NCI-H2171 (cell line): ENCODE results near the gene TBC1D5.

ENCODE experiments used
- DNase-seq: peaks from one replicate; lab custom pipeline; 2025; lab: John Stamatoyannopoulos, UW

TBC1D5 gene

GRCh38 chr3:17175187-17175807, 567.1 kb downstream of the TBC1D5 start:
- no peak for DNase-seq

- DNase-seq, result no peak
Measured at GRCh38 chr3:17166369-17166768, 576.1 kb downstream of the TBC1D5 start.

GRCh38 chr3:17162116-17162515, 580.3 kb downstream of the TBC1D5 start:
- no peak for DNase-seq

GRCh38 chr3:17160597-17160996, 581.8 kb downstream of the TBC1D5 start:
- no peak for DNase-seq

- DNase-seq, result no peak
Measured at GRCh38 chr3:17158941-17159682, 583.3 kb downstream of the TBC1D5 start.

- DNase-seq, result no peak
Measured at GRCh38 chr3:17157713-17158112, 584.7 kb downstream of the TBC1D5 start.

- DNase-seq, result no peak
Measured at GRCh38 chr3:17156864-17157263, 585.6 kb downstream of the TBC1D5 start.

GRCh38 chr3:17155951-17156350, 586.5 kb downstream of the TBC1D5 start:
- no peak for DNase-seq

- DNase-seq, result no peak
Measured at GRCh38 chr3:17154941-17155340, 587.5 kb downstream of the TBC1D5 start.

GRCh38 chr3:17154221-17154620, 588.2 kb downstream of the TBC1D5 start:
- DNase-seq, result no peak

GRCh38 chr3:17153209-17153608, 589.2 kb downstream of the TBC1D5 start:
- DNase-seq, result no peak

GRCh38 chr3:17151598-17152373, 590.6 kb downstream of the TBC1D5 start:
- DNase-seq, result no peak

- no peak for DNase-seq
Measured at GRCh38 chr3:17149076-17149475, 593.4 kb downstream of the TBC1D5 start.

- DNase-seq, result no peak
Measured at GRCh38 chr3:17144665-17144993, 597.8 kb downstream of the TBC1D5 start.

GRCh38 chr3:17143893-17144664, 598.4 kb downstream of the TBC1D5 start:
- no peak for DNase-seq

- DNase-seq, result no peak
Measured at GRCh38 chr3:17142516-17142915, 599.9 kb downstream of the TBC1D5 start.

GRCh38 chr3:17141699-17142098, 600.7 kb downstream of the TBC1D5 start:
- no peak for DNase-seq

GRCh38 chr3:17140670-17141505, 601.5 kb downstream of the TBC1D5 start:
- DNase-seq, result no peak

- DNase-seq, result no peak
Measured at GRCh38 chr3:17138246-17139039, 604.0 kb downstream of the TBC1D5 start.

GRCh38 chr3:17137321-17137826, 605.1 kb downstream of the TBC1D5 start:
- no peak for DNase-seq
